A549 (cell line): ENCODE data around the gene KCNJ11. TPM values are rescaled to one million over a fixed set of nuclear protein-coding genes. Genes with fewer than 3 reads are reported as not detected.

Experiments
- ATAC-seq, 2 experiments: fragments of 200-7000 bp in 1 of 2; fragments of >200 bp in 1 of 2; cut with Nextera tagmentation in 1 of 2; cut with Tn5 transposase in 1 of 2; 3 replicates each; pipeline versions ENCODE4 v1.8.0 to v1.9.1; 2018 to 2020; ENCODE audit warnings: mild to moderate bottlenecking in 1 of 2, moderate library complexity in 1 of 2
- CTCF ChIA-PET: fragments of 300-600 bp; sonication (Branson Sonifier 250); formaldehyde crosslinking; extraction: SDS; loops from one replicate; lab custom pipeline; 2021; ENCODE audit warnings: antibody characterized with exemption, inconsistent platforms; lab: Yijun Ruan, JAX
- POLR2A ChIA-PET: fragments of 350-600 bp; formaldehyde crosslinking; extraction: SDS; loops from one replicate; lab custom pipeline; 2021; ENCODE audit warnings: antibody characterized with exemption, inconsistent platforms; lab: Yijun Ruan, JAX
- DNase-seq, 2 experiments: peaks; one replicate each; pipeline versions ENCODE4 v3.0.0 to v3.0.0-alpha.2; 2011 to 2016; ENCODE audit warnings: low read depth in 1 of 2, low spot score in 1 of 2
- FAIRE-seq: peaks from 2 replicates; lab custom pipeline; 2011; peaks lifted over from hg19 to GRCh38; lab: Jason Lieb, UNC
- H3K27ac ChIP-seq, 2 experiments: fragments of >200 bp; sonication (Bioruptor Twin); formaldehyde crosslinking; 3 replicates each; pipeline ENCODE4 v1.5.1; 2016 to 2017
- H3K4me1 ChIP-seq: fragments of >200 bp; sonication (Bioruptor Twin); formaldehyde crosslinking; 3 replicates; pipeline ENCODE4 v1.6.1; 2016
- H3K4me2 ChIP-seq: fragments of >200 bp; sonication (Bioruptor Twin); formaldehyde crosslinking; 3 replicates; pipeline ENCODE4 v1.6.1; 2016
- H3K4me3 ChIP-seq: fragments of >200 bp; sonication (Bioruptor Twin); formaldehyde crosslinking; 3 replicates; pipeline ENCODE4 v1.5.1; 2016
- H3K9me3 ChIP-seq: fragments of >200 bp; sonication (Bioruptor Twin); formaldehyde crosslinking; 3 replicates; pipeline ENCODE4 v1.6.1; 2016
- BHLHE40 ChIP-seq: IDR thresholded peaks from 2 replicates; pipeline ENCODE4 v1.6.1; 2012; ENCODE audit warnings: low read depth, low read length, inconsistent platforms
- CBX8 ChIP-seq: fragments of 200-600 bp; sonication (generic); IDR thresholded peaks from 2 replicates; pipeline ENCODE4 v1.6.1; 2016
- CHD2 ChIP-seq: fragments of 150-350 bp; IDR thresholded peaks from 2 replicates; pipeline ENCODE4 v1.6.1; 2014; ENCODE audit warnings: low read length; ENCODE audit not compliant: partially characterized antibody
- EHF ChIP-seq: fragments of 250-450 bp; sonication (Bioruptor Pico); IDR thresholded peaks from 2 replicates; pipeline ENCODE4 v1.5.0; 2020; ENCODE audit warnings: mild to moderate bottlenecking
- FOSL2 ChIP-seq, 2 experiments: fragments of 450-650 bp in 1 of 2; fragments of >200 bp in 1 of 2; sonication (Bioruptor Twin) in 1 of 2; formaldehyde crosslinking; IDR thresholded peaks; 2 replicates each; pipeline versions ENCODE4 v1.5.0 to v1.6.1; 2016 to 2020; ENCODE audit warnings: mild to moderate bottlenecking in 1 of 2, moderate library complexity in 1 of 2
- HDAC2 ChIP-seq: fragments of 200-600 bp; sonication (generic); IDR thresholded peaks from 2 replicates; pipeline ENCODE4 v1.6.1; 2016
- HEYL ChIP-seq: fragments of 250-450 bp; sonication (Bioruptor Pico); IDR thresholded peaks from 2 replicates; pipeline ENCODE4 v1.8.0; 2021; ENCODE audit warnings: mild to moderate bottlenecking, moderate library complexity
- JUN ChIP-seq, 2 experiments: fragments of >200 bp; sonication (Bioruptor Twin); formaldehyde crosslinking; IDR thresholded peaks; 2 replicates in 1 of 2; 3 replicates in 1 of 2; pipeline ENCODE4 v1.6.1; 2016 to 2017
- KDM1A ChIP-seq: fragments of 200-600 bp; sonication (generic); IDR thresholded peaks from 2 replicates; pipeline ENCODE4 v1.6.1; 2016; ENCODE audit warnings: low read depth, mild to moderate bottlenecking
- KDM5A ChIP-seq: fragments of 200-600 bp; sonication (generic); IDR thresholded peaks from 2 replicates; pipeline ENCODE4 v1.6.1; 2016; ENCODE audit warnings: antibody characterized with exemption, mild to moderate bottlenecking
- NFE2L2 ChIP-seq: fragments of 150-350 bp; conservative IDR thresholded peaks from 2 replicates; pipeline ENCODE4 v1.6.1; 2014; ENCODE audit warnings: low read length
- NPAS2 ChIP-seq: fragments of 250-450 bp; sonication (Bioruptor Pico); IDR thresholded peaks from 2 replicates; pipeline ENCODE4 v1.8.0; 2022; ENCODE audit warnings: mild to moderate bottlenecking, moderate library complexity, borderline replicate concordance
- POLR2A ChIP-seq: IDR thresholded peaks from 2 replicates; pipeline ENCODE4 v1.6.1; 2012; ENCODE audit warnings: mild to moderate bottlenecking, low read length
- RAD21 ChIP-seq, 2 experiments: fragments of >200 bp in 1 of 2; sonication (Bioruptor Twin) in 1 of 2; formaldehyde crosslinking in 1 of 2; IDR thresholded peaks in 1 of 2; conservative IDR thresholded peaks in 1 of 2; 2 replicates in 1 of 2; 3 replicates in 1 of 2; pipeline ENCODE4 v1.6.1; 2012 to 2018; ENCODE audit warnings: inconsistent platforms in 1 of 2
- RNF2 ChIP-seq: fragments of 200-600 bp; sonication (generic); IDR thresholded peaks from 2 replicates; pipeline ENCODE4 v1.6.1; 2016; ENCODE audit warnings: low read depth, mild to moderate bottlenecking, antibody characterized with exemption, moderate library complexity, borderline replicate concordance
- SREBF2 ChIP-seq: fragments of 450-650 bp; IDR thresholded peaks from 2 replicates; pipeline ENCODE4 v1.6.1; 2014; ENCODE audit warnings: mild to moderate bottlenecking, moderate library complexity
- TP53 ChIP-seq: fragments of 250-450 bp; sonication (Bioruptor Pico); IDR thresholded peaks from 2 replicates; pipeline ENCODE4 v1.5.0; 2021; ENCODE audit warnings: mild to moderate bottlenecking, moderate library complexity
- ZSCAN20 ChIP-seq: fragments of 250-450 bp; sonication (Bioruptor Pico); IDR thresholded peaks from 2 replicates; pipeline ENCODE4 v1.8.0; 2022; ENCODE audit warnings: mild to moderate bottlenecking, moderate library complexity
- WGBS: methylation state at CpG from one replicate; pipeline ENCODE4 v1.1.6; 2017; ENCODE audit errors: missing lambda C conversion rate; 5-methylcytosine and 5-hydroxymethylcytosine counted together
- polyA minus RNA-seq: library from RNA; depleted of rRNA, polyadenylated mRNA; stranded (reverse); fragments of >200 nt; gene quantifications from 2 replicates; pipeline ENCODE4 v1.2.3, GENCODE V29; 2011; rRNA and poly(A)+ RNA removed
- polyA plus RNA-seq, 4 experiments: library from polyadenylated mRNA; depleted of rRNA in 3 of 4; stranded (reverse); fragments of >200 nt; fragmentation: RNase III in 1 of 4; extraction: RNeasy Plus Mini Kit Qiagen cat#74134 plus additional on column Dnase treatment in 1 of 4; gene quantifications; 2 replicates in 3 of 4; 3 replicates in 1 of 4; pipeline ENCODE4 v1.2.3, GENCODE V29; 2011 to 2017
- TF ChIP-seq, protein P1 (sequence below): fragments of 200-600 bp; sonication (generic); IDR thresholded peaks from 2 replicates; pipeline ENCODE4 v1.6.1; 2016; ENCODE audit warnings: antibody characterized with exemption, mild to moderate bottlenecking, moderate library complexity
- TF ChIP-seq, protein P2 (sequence below): fragments of 250-450 bp; sonication (Bioruptor Pico); IDR thresholded peaks from 2 replicates; pipeline ENCODE4 v1.5.0; 2020; ENCODE audit warnings: low read depth, mild to moderate bottlenecking, moderate library complexity
- TF ChIP-seq, protein P3 (sequence below): fragments of >200 bp; sonication (Bioruptor Twin); formaldehyde crosslinking; IDR thresholded peaks from 3 replicates; pipeline ENCODE4 v1.5.1; 2016
- TF ChIP-seq, protein P4 (sequence below): fragments of >200 bp; sonication (Bioruptor Twin); formaldehyde crosslinking; IDR thresholded peaks from 2 replicates; pipeline ENCODE4 v1.6.1; 2016
- TF ChIP-seq, protein P5 (sequence below): fragments of 450-650 bp; IDR thresholded peaks from 2 replicates; pipeline ENCODE4 v1.6.1; 2014; ENCODE audit warnings: antibody characterized with exemption
- TF ChIP-seq, protein P6 (sequence below): IDR thresholded peaks from 2 replicates; pipeline ENCODE4 v1.6.1; 2012

Gene KCNJ11
- polyA plus RNA-seq (2011; rRNA removed) (0.18 and 0.29 TPM in 2 replicates), polyA plus RNA-seq (2017; fragmentation: RNase III; extraction: RNeasy Plus Mini Kit Qiagen cat#74134 plus additional on column Dnase treatment) (0.41 to 0.69 TPM (median 0.53 TPM) in 3 replicates), polyA minus RNA-seq (0.58 and 0.63 TPM in 2 replicates)
- polyA plus RNA-seq (2012; cell fraction: cytosol; rRNA removed), result 0.28 and 0.54 TPM in 2 replicates
- 0.71 and 0.89 TPM in 2 replicates for polyA plus RNA-seq (2012; cell fraction: nucleus; rRNA removed)

DNA sequence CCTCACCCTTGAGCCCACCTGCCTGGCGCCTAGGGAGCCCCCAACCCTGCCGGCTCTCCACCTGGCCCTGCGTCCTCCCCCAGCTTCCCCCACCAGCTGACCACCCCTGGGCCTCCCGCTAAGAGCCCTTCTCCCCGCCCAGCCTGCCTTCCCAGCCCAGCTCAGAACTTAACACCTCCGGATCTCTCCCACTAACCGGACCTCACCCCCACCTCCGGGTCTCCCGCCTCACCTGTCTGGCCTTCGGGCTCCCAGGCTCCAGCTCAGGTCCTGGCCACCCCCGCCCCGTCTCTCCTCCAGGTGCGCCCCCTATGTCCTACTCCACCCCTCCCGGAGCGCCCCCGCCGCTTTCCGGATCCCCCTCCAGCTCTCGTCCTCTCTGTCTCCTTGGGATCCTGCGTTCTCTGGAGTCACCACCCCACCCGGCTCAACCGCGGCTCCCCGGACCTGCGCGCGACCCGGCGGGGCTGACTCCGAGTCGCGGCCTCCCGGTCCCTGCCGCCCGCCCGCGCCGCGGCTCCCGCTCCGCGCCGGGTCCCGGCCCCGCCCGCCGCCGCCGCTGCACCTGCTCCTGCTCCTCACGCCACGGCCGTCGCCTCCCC, at the start of gene KCNJ11:
TSS of gene KCNJ11 (minus strand) at position 51 of the 602 bp plus-strand sequence. CDS start 568 bp downstream, outside the sequence.
- 22% methylated on average over 10 of the region's 53 CpGs for WGBS
- peak within 1 kb of the TSS; percentile 80 to 85 for H3K27ac ChIP-seq
- 0 out of 3 replicates have a peak, but pooled peaks cover 3% of the 10 kb centered on the region for H3K4me1 ChIP-seq
- no peaks in the 10 kb centered on the region for H3K9me3 ChIP-seq
- peak within 1 kb of the TSS; percentile 64 for H3K4me3 ChIP-seq
- no peak for FAIRE-seq
- ATAC-seq, result peak; percentile 44 to 51
- ChIA-PET POLR2A (no interaction called here), CTCF (interaction anchor here (0.7 to 21.5 kb wide), 14 partner anchors 11 to 298 kb away, joined by 3 to 1119 read pairs (median 4); partner anchors contain the start of gene ABCC8)
- DNase-seq, result peak in 1 of 2 experiments; percentile 29
- H3K4me2 ChIP-seq, result peak within 1 kb of the TSS; percentile 80
- TF ChIP-seq, protein P1, sequence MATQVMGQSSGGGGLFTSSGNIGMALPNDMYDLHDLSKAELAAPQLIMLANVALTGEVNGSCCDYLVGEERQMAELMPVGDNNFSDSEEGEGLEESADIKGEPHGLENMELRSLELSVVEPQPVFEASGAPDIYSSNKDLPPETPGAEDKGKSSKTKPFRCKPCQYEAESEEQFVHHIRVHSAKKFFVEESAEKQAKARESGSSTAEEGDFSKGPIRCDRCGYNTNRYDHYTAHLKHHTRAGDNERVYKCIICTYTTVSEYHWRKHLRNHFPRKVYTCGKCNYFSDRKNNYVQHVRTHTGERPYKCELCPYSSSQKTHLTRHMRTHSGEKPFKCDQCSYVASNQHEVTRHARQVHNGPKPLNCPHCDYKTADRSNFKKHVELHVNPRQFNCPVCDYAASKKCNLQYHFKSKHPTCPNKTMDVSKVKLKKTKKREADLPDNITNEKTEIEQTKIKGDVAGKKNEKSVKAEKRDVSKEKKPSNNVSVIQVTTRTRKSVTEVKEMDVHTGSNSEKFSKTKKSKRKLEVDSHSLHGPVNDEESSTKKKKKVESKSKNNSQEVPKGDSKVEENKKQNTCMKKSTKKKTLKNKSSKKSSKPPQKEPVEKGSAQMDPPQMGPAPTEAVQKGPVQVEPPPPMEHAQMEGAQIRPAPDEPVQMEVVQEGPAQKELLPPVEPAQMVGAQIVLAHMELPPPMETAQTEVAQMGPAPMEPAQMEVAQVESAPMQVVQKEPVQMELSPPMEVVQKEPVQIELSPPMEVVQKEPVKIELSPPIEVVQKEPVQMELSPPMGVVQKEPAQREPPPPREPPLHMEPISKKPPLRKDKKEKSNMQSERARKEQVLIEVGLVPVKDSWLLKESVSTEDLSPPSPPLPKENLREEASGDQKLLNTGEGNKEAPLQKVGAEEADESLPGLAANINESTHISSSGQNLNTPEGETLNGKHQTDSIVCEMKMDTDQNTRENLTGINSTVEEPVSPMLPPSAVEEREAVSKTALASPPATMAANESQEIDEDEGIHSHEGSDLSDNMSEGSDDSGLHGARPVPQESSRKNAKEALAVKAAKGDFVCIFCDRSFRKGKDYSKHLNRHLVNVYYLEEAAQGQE, result no peak
- no peak for TF ChIP-seq POLR2A
- TF ChIP-seq JUN (IDR thresholded peaks at IDR 0.05), result no peak
- no peak for TF ChIP-seq TP53
- no peak for TF ChIP-seq KDM1A
- no peak for TF ChIP-seq CBX8
- no peak for TF ChIP-seq RNF2
- TF ChIP-seq ZSCAN20 (CRISPR knock-in tag), result no peak
- TF ChIP-seq NPAS2 (CRISPR knock-in tag), result no peak
- TF ChIP-seq HEYL (CRISPR knock-in tag), result no peak
- no peak for TF ChIP-seq EHF
- TF ChIP-seq, protein P2, sequence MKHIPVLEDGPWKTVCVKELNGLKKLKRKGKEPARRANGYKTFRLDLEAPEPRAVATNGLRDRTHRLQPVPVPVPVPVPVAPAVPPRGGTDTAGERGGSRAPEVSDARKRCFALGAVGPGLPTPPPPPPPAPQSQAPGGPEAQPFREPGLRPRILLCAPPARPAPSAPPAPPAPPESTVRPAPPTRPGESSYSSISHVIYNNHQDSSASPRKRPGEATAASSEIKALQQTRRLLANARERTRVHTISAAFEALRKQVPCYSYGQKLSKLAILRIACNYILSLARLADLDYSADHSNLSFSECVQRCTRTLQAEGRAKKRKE (CRISPR knock-in tag), result no peak
- TF ChIP-seq, protein P3, sequence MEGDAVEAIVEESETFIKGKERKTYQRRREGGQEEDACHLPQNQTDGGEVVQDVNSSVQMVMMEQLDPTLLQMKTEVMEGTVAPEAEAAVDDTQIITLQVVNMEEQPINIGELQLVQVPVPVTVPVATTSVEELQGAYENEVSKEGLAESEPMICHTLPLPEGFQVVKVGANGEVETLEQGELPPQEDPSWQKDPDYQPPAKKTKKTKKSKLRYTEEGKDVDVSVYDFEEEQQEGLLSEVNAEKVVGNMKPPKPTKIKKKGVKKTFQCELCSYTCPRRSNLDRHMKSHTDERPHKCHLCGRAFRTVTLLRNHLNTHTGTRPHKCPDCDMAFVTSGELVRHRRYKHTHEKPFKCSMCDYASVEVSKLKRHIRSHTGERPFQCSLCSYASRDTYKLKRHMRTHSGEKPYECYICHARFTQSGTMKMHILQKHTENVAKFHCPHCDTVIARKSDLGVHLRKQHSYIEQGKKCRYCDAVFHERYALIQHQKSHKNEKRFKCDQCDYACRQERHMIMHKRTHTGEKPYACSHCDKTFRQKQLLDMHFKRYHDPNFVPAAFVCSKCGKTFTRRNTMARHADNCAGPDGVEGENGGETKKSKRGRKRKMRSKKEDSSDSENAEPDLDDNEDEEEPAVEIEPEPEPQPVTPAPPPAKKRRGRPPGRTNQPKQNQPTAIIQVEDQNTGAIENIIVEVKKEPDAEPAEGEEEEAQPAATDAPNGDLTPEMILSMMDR, result no peak
- no peak for TF ChIP-seq KDM5A
- TF ChIP-seq, protein P4, sequence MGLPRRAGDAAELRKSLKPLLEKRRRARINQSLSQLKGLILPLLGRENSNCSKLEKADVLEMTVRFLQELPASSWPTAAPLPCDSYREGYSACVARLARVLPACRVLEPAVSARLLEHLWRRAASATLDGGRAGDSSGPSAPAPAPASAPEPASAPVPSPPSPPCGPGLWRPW, result no peak

DNA sequence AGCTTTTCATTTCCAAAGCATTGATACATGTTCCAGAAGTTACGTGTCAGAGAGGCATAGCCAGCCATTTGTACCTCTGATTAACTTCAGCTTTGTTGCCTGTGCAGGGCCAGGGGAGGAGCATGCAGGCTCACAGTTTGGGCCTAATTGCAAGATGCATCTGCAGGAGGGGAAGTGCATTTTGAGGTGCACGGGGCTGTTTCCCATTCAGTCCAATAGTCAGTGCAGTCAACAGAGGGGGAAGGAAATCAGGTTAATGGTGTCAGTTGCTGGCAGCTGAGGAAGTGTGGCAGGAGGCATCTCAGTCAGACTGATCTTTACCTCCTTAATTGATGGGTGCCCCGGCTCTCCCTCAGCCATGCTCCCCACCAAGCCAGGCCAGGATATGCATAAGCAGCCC, 48.9 kb upstream of the KCNJ11 start:
- 85% methylated on average over 3 of the region's 3 CpGs for WGBS
- H3K4me1 ChIP-seq, result peaks cover 22% of the 10 kb centered on the region
- H3K4me2 ChIP-seq, result no peak overlapping the region
- H3K27ac ChIP-seq, result no peak overlapping the region
- no peak for FAIRE-seq
- ChIA-PET CTCF (interaction anchor here (1.1 to 1.5 kb wide), 2 partner anchors 12 to 67 kb away, joined by 3 to 5 read pairs; no protein-coding TSS in a partner anchor), POLR2A (no interaction called here)
- TF ChIP-seq HDAC2 (no peak), KDM1A (no peak), CBX8 (no peak), NFE2L2 (no peak), BHLHE40 (no peak), CHD2 (no peak), SREBF2 (no peak), RAD21 (conservative IDR thresholded peaks at IDR 0.05 in 1 of 2, IDR thresholded peaks at IDR 0.05 in 1 of 2) (no peak), FOSL2 (IDR thresholded peaks at IDR 0.05) (no peak), FOSL2 (CRISPR knock-in tag; IDR thresholded peaks at IDR 0.05) (no peak), NPAS2 (CRISPR knock-in tag) (no peak)
- TF ChIP-seq, protein P5, sequence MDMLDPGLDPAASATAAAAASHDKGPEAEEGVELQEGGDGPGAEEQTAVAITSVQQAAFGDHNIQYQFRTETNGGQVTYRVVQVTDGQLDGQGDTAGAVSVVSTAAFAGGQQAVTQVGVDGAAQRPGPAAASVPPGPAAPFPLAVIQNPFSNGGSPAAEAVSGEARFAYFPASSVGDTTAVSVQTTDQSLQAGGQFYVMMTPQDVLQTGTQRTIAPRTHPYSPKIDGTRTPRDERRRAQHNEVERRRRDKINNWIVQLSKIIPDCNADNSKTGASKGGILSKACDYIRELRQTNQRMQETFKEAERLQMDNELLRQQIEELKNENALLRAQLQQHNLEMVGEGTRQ, result no peak
- TF ChIP-seq, protein P6, sequence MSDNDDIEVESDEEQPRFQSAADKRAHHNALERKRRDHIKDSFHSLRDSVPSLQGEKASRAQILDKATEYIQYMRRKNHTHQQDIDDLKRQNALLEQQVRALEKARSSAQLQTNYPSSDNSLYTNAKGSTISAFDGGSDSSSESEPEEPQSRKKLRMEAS, result no peak
- TF ChIP-seq, all 56 proteins: peak for 0
- ATAC-seq (no peak), DNase-seq (no peak)
- Histone ChIP-seq H3K9me3 (peaks cover 3% of the 10 kb centered on the region; the same call in 1 of the 3 replicates), H3K4me3 (no peak overlapping the region)
